HepG2 (cell line): ENCODE results near the gene VAC14. TPM values are rescaled to one million over a fixed set of nuclear protein-coding genes. Genes with fewer than 3 reads are reported as not detected.

Experiments used
- ARHGAP35 ChIP-seq: sonication (generic); formaldehyde crosslinking; IDR thresholded peaks from 2 replicates; pipeline ENCODE4 v1.9.0; 2022; ENCODE audit warnings: mild to moderate bottlenecking, inconsistent platforms, moderate library complexity, missing genetic modification reagents, borderline replicate concordance
- ATF7-NPFF ChIP-seq: sonication (generic); formaldehyde crosslinking; IDR thresholded peaks from 2 replicates; pipeline ENCODE4 v1.8.1; 2023; ENCODE audit warnings: mild to moderate bottlenecking, low read depth, missing genetic modification reagents, moderate library complexity
- GABPB1 ChIP-seq: IDR thresholded peaks from 2 replicates; pipeline ENCODE4 v1.6.1; 2016; ENCODE audit warnings: mild to moderate bottlenecking, missing genetic modification reagents, moderate library complexity, missing compliant biosample characterization
- HCFC1 ChIP-seq: fragments of 150-350 bp; IDR thresholded peaks from 2 replicates; pipeline ENCODE4 v1.6.1; 2014; ENCODE audit warnings: low read depth, low read length
- HDAC2 ChIP-seq: sonication (generic); formaldehyde crosslinking; IDR thresholded peaks from 2 replicates; pipeline ENCODE4 v1.4.0; 2020; ENCODE audit warnings: missing genetic modification reagents
- MEIS1 ChIP-seq: sonication (generic); formaldehyde crosslinking; IDR thresholded peaks from 2 replicates; pipeline ENCODE4 v1.9.0; 2021; ENCODE audit warnings: mild to moderate bottlenecking, missing genetic modification reagents, moderate library complexity, borderline replicate concordance
- MXD1 ChIP-seq: sonication (generic); formaldehyde crosslinking; IDR thresholded peaks from 2 replicates; pipeline ENCODE4 v1.4.0; 2020; ENCODE audit warnings: mild to moderate bottlenecking, missing genetic modification reagents
- MXI1 ChIP-seq: IDR thresholded peaks from 3 replicates; pipeline ENCODE4 v1.6.1; 2012; ENCODE audit warnings: low read depth, low read length, inconsistent platforms, borderline replicate concordance
- PHF5A ChIP-seq: IDR thresholded peaks from one replicate; pipeline ENCODE4 v1.6.1; 2018; ENCODE audit warnings: low read depth, missing genetic modification reagents; ENCODE audit not compliant: unreplicated experiment
- RARG ChIP-seq: sonication (generic); formaldehyde crosslinking; IDR thresholded peaks from 2 replicates; pipeline ENCODE4 v1.4.0; 2020; ENCODE audit warnings: low read depth, mild to moderate bottlenecking, missing genetic modification reagents
- RBFOX2 ChIP-seq: fragments of 200-400 bp; formaldehyde crosslinking; IDR thresholded peaks from 2 replicates; pipeline ENCODE4 v1.6.1; 2017; ENCODE audit warnings: low read depth, mild to moderate bottlenecking, low read length
- SP2 ChIP-seq: sonication (generic); formaldehyde crosslinking; IDR thresholded peaks from 2 replicates; pipeline ENCODE4 v1.5.1; 2020; ENCODE audit warnings: mild to moderate bottlenecking, missing genetic modification reagents
- SRF ChIP-seq: IDR thresholded peaks from 2 replicates; pipeline ENCODE4 v1.6.1; 2011; ENCODE audit warnings: mild to moderate bottlenecking, low read depth, low read length, moderate library complexity
- TEF ChIP-seq: sonication (generic); formaldehyde crosslinking; IDR thresholded peaks from 2 replicates; pipeline ENCODE4 v1.5.0; 2020; ENCODE audit warnings: missing genetic modification reagents
- ZBTB43 ChIP-seq: sonication (generic); formaldehyde crosslinking; conservative IDR thresholded peaks from 2 replicates; pipeline ENCODE4 v1.4.0; 2020; ENCODE audit warnings: missing genetic modification reagents
- ZC3H13 ChIP-seq: sonication (generic); formaldehyde crosslinking; IDR thresholded peaks from 2 replicates; pipeline ENCODE4 v1.8.1; 2023; ENCODE audit warnings: mild to moderate bottlenecking, missing genetic modification reagents, moderate library complexity
- ZNF124 ChIP-seq: sonication (generic); formaldehyde crosslinking; IDR thresholded peaks from 2 replicates; pipeline ENCODE4 v1.4.0; 2020; ENCODE audit warnings: missing genetic modification reagents
- ZNF484 ChIP-seq: sonication (generic); formaldehyde crosslinking; IDR thresholded peaks from 2 replicates; pipeline ENCODE4 v1.5.1; 2020; ENCODE audit warnings: mild to moderate bottlenecking, low read depth, missing genetic modification reagents, borderline replicate concordance
- polyA plus RNA-seq, 8 experiments: library from polyadenylated mRNA; depleted of rRNA in 3 of 8; stranded (reverse) in 7 of 8; unstranded in 1 of 8; fragments of >200 nt; fragmentation: Illumina TruSeq in 4 of 8; extraction: Trizol in 4 of 8; gene quantifications; 2 replicates each; pipeline versions ENCODE4 v1.2.1 to v1.2.3, GENCODE V29; 2011 to 2016; ENCODE audit warnings: low read depth in 4 of 8, missing spikeins in 1 of 8, mixed read lengths in 1 of 8; ENCODE audit not compliant: insufficient read depth in 1 of 8
- total RNA-seq, 5 experiments: library from RNA; depleted of rRNA; stranded (reverse); fragments of >200 nt; fragmentation: Illumina TruSeq; extraction: Trizol; gene quantifications; 2 replicates each; pipeline ENCODE4 v1.2.3, GENCODE V29; 2016; ENCODE audit warnings: low read depth in 1 of 5
- TF ChIP-seq, protein P1 (sequence below): sonication (generic); formaldehyde crosslinking; IDR thresholded peaks from 2 replicates; pipeline ENCODE4 v1.5.1; 2020; ENCODE audit warnings: mild to moderate bottlenecking, missing genetic modification reagents, moderate library complexity
- TF ChIP-seq, protein P2 (sequence below), 2 experiments: sonication (generic) in 1 of 2; formaldehyde crosslinking in 1 of 2; IDR thresholded peaks; 2 replicates each; pipeline versions ENCODE4 v1.5.1 to v1.6.1; 2011 to 2020; ENCODE audit warnings: borderline replicate concordance in 1 of 2, low read depth in 1 of 2, low read length in 1 of 2, mild to moderate bottlenecking in 1 of 2, missing genetic modification reagents in 1 of 2, moderate library complexity in 1 of 2
- TF ChIP-seq, protein P3 (sequence below): sonication (generic); formaldehyde crosslinking; IDR thresholded peaks from 2 replicates; pipeline ENCODE4 v1.4.0; 2020; ENCODE audit warnings: missing genetic modification reagents

The VAC14 gene
- total and polyA plus RNA-seq, 2 of the 13 experiments (the other 11 are each of a cell fraction or from before 2014, with no cell fraction given) = 23.5 to 24.6 TPM

- TF ChIP-seq ZNF484 (no peak), RARG (CRISPR knock-in tag) (no peak), MXI1 (no peak), TEF (CRISPR knock-in tag) (no peak), GABPB1 (CRISPR knock-in tag) (0 out of 2 replicates have a peak, but pooled peaks have one; percentile 26), ATF7-NPFF (CRISPR knock-in tag) (peak; percentile 77), HDAC2 (CRISPR knock-in tag) (0 out of 2 replicates have a peak, but pooled peaks have one; percentile 22), MEIS1 (CRISPR knock-in tag) (peak; percentile 27; the same call in 1 of the 2 replicates), HCFC1 (no peak), SRF (no peak), ZC3H13 (CRISPR knock-in tag) (no peak), RBFOX2 (peak; percentile 94), MXD1 (CRISPR knock-in tag) (peak; percentile 63; the same call in 1 of the 2 replicates), SP2 (CRISPR knock-in tag) (no peak), ARHGAP35 (CRISPR knock-in tag) (0 out of 2 replicates have a peak, but pooled peaks have one; percentile 44), ZNF124 (peak; percentile 48; the same call in 1 of the 2 replicates), ZBTB43 (CRISPR knock-in tag) (no peak), PHF5A (no peak)
- TF ChIP-seq, protein P1, sequence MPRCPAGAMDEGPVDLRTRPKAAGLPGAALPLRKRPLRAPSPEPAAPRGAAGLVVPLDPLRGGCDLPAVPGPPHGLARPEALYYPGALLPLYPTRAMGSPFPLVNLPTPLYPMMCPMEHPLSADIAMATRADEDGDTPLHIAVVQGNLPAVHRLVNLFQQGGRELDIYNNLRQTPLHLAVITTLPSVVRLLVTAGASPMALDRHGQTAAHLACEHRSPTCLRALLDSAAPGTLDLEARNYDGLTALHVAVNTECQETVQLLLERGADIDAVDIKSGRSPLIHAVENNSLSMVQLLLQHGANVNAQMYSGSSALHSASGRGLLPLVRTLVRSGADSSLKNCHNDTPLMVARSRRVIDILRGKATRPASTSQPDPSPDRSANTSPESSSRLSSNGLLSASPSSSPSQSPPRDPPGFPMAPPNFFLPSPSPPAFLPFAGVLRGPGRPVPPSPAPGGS = no peak
- TF ChIP-seq, protein P2, sequence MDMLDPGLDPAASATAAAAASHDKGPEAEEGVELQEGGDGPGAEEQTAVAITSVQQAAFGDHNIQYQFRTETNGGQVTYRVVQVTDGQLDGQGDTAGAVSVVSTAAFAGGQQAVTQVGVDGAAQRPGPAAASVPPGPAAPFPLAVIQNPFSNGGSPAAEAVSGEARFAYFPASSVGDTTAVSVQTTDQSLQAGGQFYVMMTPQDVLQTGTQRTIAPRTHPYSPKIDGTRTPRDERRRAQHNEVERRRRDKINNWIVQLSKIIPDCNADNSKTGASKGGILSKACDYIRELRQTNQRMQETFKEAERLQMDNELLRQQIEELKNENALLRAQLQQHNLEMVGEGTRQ (IDR thresholded peaks at IDR 0.05; ENCODE audit: low read depth, low read length) = no peak
- TF ChIP-seq, protein P2 (CRISPR knock-in tag; IDR thresholded peaks at IDR 0.05; ENCODE audit: borderline replicate concordance) = no peak; the same call in 1 of the 2 replicates
- TF ChIP-seq, protein P3, sequence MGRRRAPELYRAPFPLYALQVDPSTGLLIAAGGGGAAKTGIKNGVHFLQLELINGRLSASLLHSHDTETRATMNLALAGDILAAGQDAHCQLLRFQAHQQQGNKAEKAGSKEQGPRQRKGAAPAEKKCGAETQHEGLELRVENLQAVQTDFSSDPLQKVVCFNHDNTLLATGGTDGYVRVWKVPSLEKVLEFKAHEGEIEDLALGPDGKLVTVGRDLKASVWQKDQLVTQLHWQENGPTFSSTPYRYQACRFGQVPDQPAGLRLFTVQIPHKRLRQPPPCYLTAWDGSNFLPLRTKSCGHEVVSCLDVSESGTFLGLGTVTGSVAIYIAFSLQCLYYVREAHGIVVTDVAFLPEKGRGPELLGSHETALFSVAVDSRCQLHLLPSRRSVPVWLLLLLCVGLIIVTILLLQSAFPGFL (CRISPR knock-in tag) = no peak
Observed at GRCh38 chr16:70685061-70685937, 115.7 kb downstream of the VAC14 start (continued).
